Forelimb muscle (tissue), 1 donor: Measurements from ENCODE around the gene CTIF. TPM values are rescaled to one million over a fixed set of nuclear protein-coding genes. Genes with fewer than 3 reads are reported as not detected.

ENCODE experiments used
- DNase-seq: peaks from one replicate; pipeline ENCODE4 v3.0.0-alpha.2; 2013; ENCODE audit warnings: low read depth
- polyA plus RNA-seq: library from polyadenylated mRNA; unstranded; fragments of 120-200 nt; gene quantifications from one replicate; pipeline ENCODE4 v1.2.1, GENCODE V29; 2013; ENCODE audit not compliant: insufficient read length

The CTIF gene
- polyA plus RNA-seq, 1 donor: 35.6 TPM

- no peak for DNase-seq
Measured at GRCh38 chr18:48620071-48620470, 81.2 kb downstream of the CTIF start.

GRCh38 chr18:48621240-48621639, 82.4 kb downstream of the CTIF start:
- DNase-seq: no peak

DNA sequence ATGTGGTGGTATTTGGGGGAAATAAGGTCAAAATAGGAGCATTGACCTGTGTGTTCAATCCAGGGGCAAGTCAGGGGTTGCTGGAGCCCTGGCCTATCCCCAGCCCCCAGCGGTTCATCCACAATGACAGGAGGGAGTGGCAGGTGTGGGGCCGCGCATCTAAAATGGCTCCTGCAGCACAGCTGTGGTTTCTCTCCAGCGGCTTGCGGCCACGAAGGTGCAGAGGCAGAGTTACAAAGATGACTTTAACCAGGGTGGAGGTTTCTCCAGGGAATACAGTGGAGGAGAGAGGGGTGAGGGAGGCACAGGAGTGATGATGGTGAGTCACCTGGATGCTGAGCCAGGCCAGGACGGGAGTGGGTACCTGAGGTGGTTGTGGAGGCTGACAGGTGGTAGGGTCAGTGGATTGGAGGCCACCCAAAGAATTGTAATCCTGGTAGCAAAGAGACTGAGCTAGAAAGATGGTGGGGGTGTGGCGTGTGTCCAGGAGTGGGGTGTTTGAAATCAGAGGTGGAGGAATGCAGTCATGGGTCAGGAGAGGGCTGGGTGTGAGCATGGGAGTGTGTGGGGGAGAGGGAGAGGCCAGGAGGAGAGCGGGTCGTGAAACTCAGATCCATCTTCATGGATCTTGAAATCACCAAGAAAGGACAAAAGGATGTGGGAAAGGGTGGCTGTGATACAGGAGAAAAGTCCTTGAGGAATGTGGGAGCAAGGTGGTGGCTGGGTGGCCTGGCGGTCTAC, 83.2 kb downstream of the CTIF start:
- no peak for DNase-seq

- DNase-seq: no peak
Measured at GRCh38 chr18:48622911-48623431, 84.1 kb downstream of the CTIF start.

GRCh38 chr18:48623468-48624235, 84.8 kb downstream of the CTIF start:
- no peak for DNase-seq

DNA sequence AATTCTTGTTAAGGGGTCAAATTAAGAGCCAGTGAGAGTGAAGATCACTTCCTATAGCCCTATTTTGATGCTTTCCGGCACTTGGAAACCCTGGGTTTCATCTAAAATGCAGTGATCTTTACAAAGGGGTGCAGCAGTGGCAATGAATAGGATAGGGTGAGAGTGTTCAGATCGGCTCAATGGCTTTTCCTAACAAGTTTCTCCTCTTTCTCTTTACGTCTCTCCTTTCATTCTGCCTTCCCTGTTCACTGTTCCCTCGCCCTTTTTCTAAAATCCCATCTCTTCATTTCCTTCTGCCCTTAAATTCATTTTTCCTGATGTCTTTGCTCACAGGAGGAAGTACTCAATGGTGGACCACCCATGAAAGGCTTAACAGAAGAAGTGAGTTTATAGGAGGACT, 86.0 kb downstream of the CTIF start:
- no peak for DNase-seq

DNA sequence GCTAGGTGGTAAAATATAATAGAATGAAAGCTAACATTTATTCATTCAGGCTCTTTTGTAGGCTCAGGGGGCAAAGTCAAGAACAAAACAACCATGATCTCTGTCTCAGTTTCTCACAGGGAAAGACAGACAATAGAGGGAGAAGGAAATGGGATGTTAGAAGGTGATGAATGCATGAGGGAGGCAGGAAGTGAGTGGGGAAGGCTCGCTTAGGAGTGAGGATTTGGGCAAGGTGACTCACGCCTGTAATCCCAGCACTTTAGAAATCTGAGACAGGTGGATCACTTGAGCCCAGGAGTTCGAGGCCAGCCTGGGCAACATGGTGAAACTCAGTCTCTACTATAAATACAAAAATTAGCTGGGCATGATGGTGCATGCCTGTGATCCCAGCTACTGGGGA, 88.4 kb downstream of the CTIF start:
- no peak for DNase-seq

- DNase-seq: no peak
Measured at GRCh38 chr18:48629730-48630324, 91.0 kb downstream of the CTIF start.

DNA sequence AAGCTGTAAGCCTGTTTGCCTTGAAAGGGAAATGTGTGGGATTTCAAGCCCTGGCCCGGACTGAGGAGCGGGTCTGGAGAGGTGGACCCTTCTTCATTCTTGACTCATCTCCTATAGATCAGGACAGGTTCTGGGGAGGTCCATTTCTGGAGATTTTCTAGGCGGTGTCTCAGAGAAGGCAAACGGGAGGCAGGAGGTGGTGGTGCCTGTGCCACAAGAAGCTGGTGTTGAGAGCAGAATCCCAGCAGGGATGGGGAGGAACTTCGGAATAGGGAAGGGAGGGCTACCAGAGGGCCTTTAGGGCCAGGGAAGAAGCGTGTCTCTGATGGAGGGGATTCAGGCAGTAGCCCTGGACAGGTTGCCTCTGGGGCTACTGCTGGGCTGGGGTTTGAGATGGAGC, 93.0 kb downstream of the CTIF start:
- DNase-seq: no peak

DNA sequence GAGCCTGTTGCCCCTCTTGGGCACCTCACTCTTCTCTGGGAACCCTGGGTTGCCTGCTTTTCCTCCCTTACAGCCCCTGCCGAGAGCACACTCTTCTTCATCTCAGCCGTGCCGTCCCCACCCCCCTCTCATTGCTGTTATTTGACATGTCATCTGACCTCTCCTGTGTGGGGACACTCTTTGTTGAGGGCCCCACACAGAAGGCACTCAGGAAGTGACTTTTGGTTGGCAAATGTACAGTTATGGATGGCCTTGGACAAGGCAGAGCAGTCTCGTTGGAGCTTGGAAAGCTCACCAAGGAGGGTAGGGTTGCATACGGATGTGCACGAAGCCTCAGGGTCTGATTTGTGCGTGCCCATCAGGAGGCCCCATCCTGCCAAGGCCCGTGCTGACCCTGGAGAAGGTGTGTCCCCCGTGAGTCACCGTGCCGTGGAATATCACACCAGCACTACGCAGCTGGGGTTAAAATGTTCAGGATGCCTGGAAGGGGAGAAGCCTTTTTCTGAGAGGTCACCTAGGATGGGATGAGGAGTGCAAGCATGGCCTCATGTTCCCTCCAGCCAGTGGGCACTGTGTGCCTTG, 93.9 kb downstream of the CTIF start:
- DNase-seq: no peak

DNA sequence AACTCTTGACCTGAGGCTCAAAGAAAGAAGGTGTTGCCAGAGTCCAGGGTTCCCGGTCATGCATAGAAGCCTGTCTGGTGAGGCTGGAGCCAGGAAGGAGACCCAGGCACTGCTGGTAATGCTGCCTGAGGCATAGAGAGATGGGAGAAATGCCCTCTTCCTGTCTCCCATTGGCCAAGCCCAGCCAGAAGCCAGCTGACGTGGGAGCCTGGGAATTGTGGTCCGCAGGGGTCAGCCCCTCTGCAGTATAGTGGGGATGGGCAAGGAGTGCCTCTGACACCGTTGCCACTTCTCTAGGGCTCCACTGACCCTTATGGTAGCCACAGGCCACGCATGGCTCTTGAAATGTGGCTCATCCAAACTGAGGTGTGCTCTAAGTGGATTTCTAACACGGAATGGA, 95.7 kb downstream of the CTIF start:
- no peak for DNase-seq

DNA sequence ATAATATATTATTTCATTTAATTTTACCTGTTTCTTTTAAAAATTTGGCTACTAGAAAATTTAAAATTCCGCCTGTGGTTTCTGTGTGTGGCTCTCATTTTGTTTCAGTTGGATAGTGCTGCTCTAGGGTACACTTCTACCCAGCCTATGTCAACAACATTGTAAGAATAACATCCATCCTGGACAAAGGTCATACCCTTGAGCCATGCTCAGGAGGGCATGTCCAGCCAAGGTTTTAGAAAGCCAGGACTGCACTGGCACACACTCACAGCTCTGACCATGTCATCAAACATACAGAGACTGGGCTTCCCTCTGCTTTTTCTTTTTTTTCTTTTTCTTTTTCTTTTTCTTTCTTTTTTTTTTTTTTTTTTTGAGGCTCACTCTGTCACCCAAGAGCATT, 96.1 kb downstream of the CTIF start:
- DNase-seq: no peak

DNA sequence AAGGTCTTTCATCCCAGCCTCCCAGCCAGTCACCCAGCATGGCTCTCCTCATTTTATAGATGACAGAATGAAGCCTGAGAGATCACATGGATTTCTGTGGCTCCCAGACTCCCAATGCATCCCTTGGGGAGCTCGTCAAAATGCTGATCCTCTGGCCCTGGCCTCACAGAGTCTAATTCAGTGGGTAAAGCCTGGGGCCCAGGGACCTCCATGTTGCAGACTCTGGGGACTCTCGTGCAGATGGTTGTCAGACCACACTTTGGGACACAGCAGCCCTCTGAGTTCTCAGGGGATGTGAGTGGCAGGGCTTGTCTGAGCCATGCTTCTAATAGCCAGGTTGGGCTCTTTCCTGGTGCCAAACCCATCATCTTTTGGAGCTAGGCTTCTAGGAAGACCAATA, 97.0 kb downstream of the CTIF start:
- DNase-seq: no peak

- DNase-seq: no peak
Measured at GRCh38 chr18:48636436-48636835, 97.6 kb downstream of the CTIF start.

GRCh38 chr18:48637081-48637990, 98.5 kb downstream of the CTIF start:
- DNase-seq: no peak

DNA sequence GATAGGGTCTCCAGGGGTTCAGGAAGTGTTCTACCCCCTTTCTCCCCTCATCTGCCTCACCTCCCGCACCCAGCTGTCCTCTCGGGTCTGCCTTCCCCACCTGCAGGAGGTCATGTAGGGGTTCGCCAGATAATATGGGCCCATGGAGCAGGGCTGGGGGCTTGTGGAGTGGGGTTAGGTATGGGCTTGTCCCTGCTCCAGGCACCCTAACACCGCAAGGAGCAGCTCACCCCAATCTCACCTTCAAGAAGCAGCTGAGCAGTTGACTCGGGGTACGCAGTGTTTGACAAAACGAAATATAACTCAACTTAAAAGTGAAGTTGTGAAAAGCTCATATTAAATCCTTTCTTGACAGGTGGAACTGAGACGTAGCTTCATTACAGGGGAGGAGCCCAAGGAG, 99.6 kb downstream of the CTIF start:
- DNase-seq: no peak

- no peak for DNase-seq
Measured at GRCh38 chr18:48638896-48639771, 100.3 kb downstream of the CTIF start.

GRCh38 chr18:48639772-48640432, 101.1 kb downstream of the CTIF start:
- no peak for DNase-seq

DNA sequence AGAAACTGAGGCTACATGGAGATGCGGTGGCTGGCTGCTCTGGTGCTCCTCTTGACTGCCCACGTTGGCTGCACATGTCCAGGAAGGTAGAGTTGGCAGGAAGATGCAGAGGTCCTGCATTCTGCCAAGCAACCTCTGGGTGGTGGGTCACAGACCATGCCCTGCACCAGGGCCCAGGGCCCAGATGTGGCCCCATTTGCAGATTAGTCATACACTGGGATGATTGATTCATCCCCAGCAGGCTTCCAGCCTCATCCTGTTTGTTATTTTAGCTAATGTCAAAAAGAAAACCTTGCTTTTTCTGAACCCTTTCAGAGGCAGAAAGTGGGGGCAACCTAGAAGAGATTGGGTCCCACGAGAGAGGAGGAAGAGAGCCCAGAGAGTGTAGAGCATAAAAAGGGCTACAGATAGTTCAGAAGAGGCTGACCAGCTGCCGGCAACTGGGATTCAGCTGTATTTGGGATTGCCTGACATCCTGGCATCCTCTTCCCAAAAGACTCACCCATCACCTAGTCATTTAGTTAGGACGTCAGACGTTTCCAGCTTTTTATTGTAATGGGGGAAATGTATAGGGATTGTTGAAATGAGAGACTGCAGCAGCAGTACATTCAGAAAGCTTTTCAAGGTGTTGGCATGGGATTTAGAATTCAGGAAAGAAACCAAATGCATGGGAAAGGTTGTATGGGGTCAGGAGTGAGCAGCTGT, 101.9 kb downstream of the CTIF start:
- no peak for DNase-seq
